ENCODE measurements around the gene CD6.
A peak's percentile ranks its signal among the peaks of the same experiment; 100 is the strongest.
"Not testable (repeated sequence)": the region's sequence is repeated elsewhere in the genome, so short reads cannot be mapped to it uniquely, and the experiment has no call there.

The CD6 gene

GRCh38 chr11:61065236-61065635 is 93.8 kb downstream of the CD6 start:
- Mint-ChIP-seq H3K27ac (peak overlapping the region; percentile 90), H3K4me1 (peaks cover 90% of the 10 kb centered on the region), H3K4me3 (peak overlapping the region; percentile 55), H3K36me3 (peaks cover 15% of the 10 kb centered on the region)
- CTCF ChIA-PET = interaction anchor here (1.0 to 2.4 kb wide), 3 partner anchors 10 to 25 kb away, joined by 3 to 9 read pairs (median 5); no protein-coding TSS in a partner anchor
- not testable (repeated sequence) for H3K9me3 Mint-ChIP-seq, H3K27me3 Mint-ChIP-seq, DNase-seq

GRCh38 chr11:61065955-61066638 is 94.6 kb downstream of the CD6 start:
- Mint-ChIP-seq H3K4me3 (peak overlapping the region; percentile 55), H3K27me3 (no peaks in the 10 kb centered on the region), H3K27ac (peak overlapping the region; percentile 90), H3K36me3 (peaks cover 14% of the 10 kb centered on the region), H3K4me1 (peaks cover 90% of the 10 kb centered on the region), H3K9me3 (no peaks in the 10 kb centered on the region)
- CTCF ChIA-PET = interaction anchor here (0.9 to 2.4 kb wide), 3 partner anchors 9 to 62 kb away, joined by 3 to 9 read pairs (median 5); no protein-coding TSS in a partner anchor
- peak; percentile 75 for DNase-seq

- CTCF ChIA-PET = interaction anchor here (0.9 to 2.4 kb wide), 5 partner anchors 8 to 236 kb away, joined by 3 to 9 read pairs (median 4); no protein-coding TSS in a partner anchor
- Mint-ChIP-seq H3K36me3 (peaks cover 19% of the 10 kb centered on the region), H3K27me3 (no peaks in the 10 kb centered on the region), H3K9me3 (no peaks in the 10 kb centered on the region), H3K27ac (peak overlapping the region; percentile 90), H3K4me3 (no peak overlapping the region), H3K4me1 (peaks cover 90% of the 10 kb centered on the region)
- no peak for DNase-seq
Observed at GRCh38 chr11:61066645-61067044, 95.2 kb downstream of the CD6 start.

- no peak overlapping the region for H3K4me3 Mint-ChIP-seq
- CTCF ChIA-PET = interaction anchor here (1.1 to 1.4 kb wide), 2 partner anchors 13 to 41 kb away, joined by 3 to 4 read pairs; no protein-coding TSS in a partner anchor
Observed at GRCh38 chr11:61067782-61068446, 96.4 kb downstream of the CD6 start.

GRCh38 chr11:61068581-61068980 is 97.1 kb downstream of the CD6 start:
- CTCF ChIA-PET = interaction anchor here (3.4 kb wide), 1 partner anchor 12 kb away, joined by 27 read pairs; no protein-coding TSS in a partner anchor
- peak; percentile 10 for DNase-seq
- peaks cover 88% of the 10 kb centered on the region for H3K4me1 Mint-ChIP-seq
- no peak overlapping the region for H3K4me3 Mint-ChIP-seq
- no peaks in the 10 kb centered on the region for H3K27me3 Mint-ChIP-seq
- no peaks in the 10 kb centered on the region for H3K9me3 Mint-ChIP-seq
- H3K27ac Mint-ChIP-seq = peak overlapping the region; percentile 12
- peaks cover 26% of the 10 kb centered on the region for H3K36me3 Mint-ChIP-seq

More at GRCh38 chr11:61067782-61068446, 96.4 kb downstream of the CD6 start:
- Mint-ChIP-seq H3K27ac (peak overlapping the region; percentile 12), H3K27me3 (no peaks in the 10 kb centered on the region), H3K4me1 (peaks cover 92% of the 10 kb centered on the region), H3K36me3 (peaks cover 28% of the 10 kb centered on the region), H3K9me3 (no peaks in the 10 kb centered on the region)
- DNase-seq = no peak

GRCh38 chr11:61069427-61069826 is 97.9 kb downstream of the CD6 start:
- H3K36me3 Mint-ChIP-seq = peaks cover 32% of the 10 kb centered on the region
- H3K4me3 Mint-ChIP-seq = no peak overlapping the region
- no peaks in the 10 kb centered on the region for H3K27me3 Mint-ChIP-seq
- H3K4me1 Mint-ChIP-seq = peaks cover 90% of the 10 kb centered on the region
- DNase-seq = peak; percentile 19
- CTCF ChIA-PET = interaction anchor here (3.4 kb wide), 1 partner anchor 11 kb away, joined by 27 read pairs; no protein-coding TSS in a partner anchor
- peak overlapping the region; percentile 62 for H3K27ac Mint-ChIP-seq
- H3K9me3 Mint-ChIP-seq = no peaks in the 10 kb centered on the region

All from activated naive CD4-positive, alpha-beta T cell treated with anti-CD3 and anti-CD28 coated beads, Interleukin-2, amount 10 ng/mL, durations not matched to agents 7 days and 5 days (primary cell).